HEK293 (cell line): Measurements from ENCODE around the gene COBL.

Source experiments
- CTCF ChIA-PET: fragments of 350-600 bp; formaldehyde crosslinking; extraction: SDS; loops from one replicate; lab custom pipeline; 2021; ENCODE audit warnings: antibody characterized with exemption; lab: Yijun Ruan, JAX
- POLR2A ChIA-PET: fragments of 300-600 bp; formaldehyde crosslinking; extraction: SDS; loops from one replicate; lab custom pipeline; 2020; ENCODE audit warnings: antibody characterized with exemption, inconsistent platforms; lab: Yijun Ruan, JAX
- H3K27ac ChIP-seq: fragments of 200-500 bp; sonication (Bioruptor generic); 2 replicates; pipeline ENCODE4 v1.5.1; 2014; ENCODE audit warnings: low read depth, low read length, control low read depth, inconsistent platforms; ENCODE audit errors: extremely low read depth
- H3K36me3 ChIP-seq, 2 experiments: fragments of 200-500 bp in 1 of 2; sonication (Bioruptor generic) in 1 of 2; 1 replicate in 1 of 2; 2 replicates in 1 of 2; pipeline ENCODE4 v1.5.1; 2014 to 2017; ENCODE audit warnings: inconsistent platforms in 2 of 2, low read length in 2 of 2; ENCODE audit not compliant: control insufficient read depth in 2 of 2, insufficient read depth in 1 of 2
- H3K4me1 ChIP-seq: fragments of 200-500 bp; sonication (Bioruptor generic); 2 replicates; pipeline ENCODE4 v1.5.1; 2014; ENCODE audit warnings: mild to moderate bottlenecking, low read length, inconsistent platforms; ENCODE audit not compliant: control insufficient read depth, insufficient read depth
- H3K4me3 ChIP-seq: 2 replicates; pipeline ENCODE4 v1.5.1; 2011; ENCODE audit warnings: low read depth, mild to moderate bottlenecking, control low read depth, low read length, moderate library complexity
- H3K9me3 ChIP-seq: fragments of 200-500 bp; sonication (Bioruptor generic); 2 replicates; pipeline ENCODE4 v1.5.1; 2014; ENCODE audit warnings: low read depth, low read length, inconsistent platforms; ENCODE audit not compliant: control insufficient read depth, insufficient read depth
- ATF2 ChIP-seq: fragments of 450-650 bp; formaldehyde crosslinking; IDR thresholded peaks from 2 replicates; pipeline ENCODE4 v1.5.1; 2016; ENCODE audit warnings: missing biosample characterization, missing genetic modification characterization, low read depth
- SCRT1 ChIP-seq: fragments of 450-650 bp; formaldehyde crosslinking; IDR thresholded peaks from 2 replicates; pipeline ENCODE4 v1.5.1; 2016; ENCODE audit warnings: missing biosample characterization, missing genetic modification characterization, borderline replicate concordance
- SCRT2 ChIP-seq: fragments of 450-650 bp; formaldehyde crosslinking; IDR thresholded peaks from 2 replicates; pipeline ENCODE4 v1.5.1; 2016; ENCODE audit warnings: missing biosample characterization, missing genetic modification characterization
- YY1 ChIP-seq: fragments of 450-650 bp; formaldehyde crosslinking; IDR thresholded peaks from 2 replicates; pipeline ENCODE4 v1.5.1; 2018; ENCODE audit warnings: missing biosample characterization, missing genetic modification characterization
- ZBTB48 ChIP-seq: fragments of 450-650 bp; formaldehyde crosslinking; IDR thresholded peaks from 2 replicates; pipeline ENCODE4 v1.5.1; 2016; ENCODE audit warnings: missing biosample characterization, missing genetic modification characterization
- ZNF140 ChIP-seq: fragments of 450-650 bp; formaldehyde crosslinking; IDR thresholded peaks from 2 replicates; pipeline ENCODE4 v1.5.1; 2016; ENCODE audit warnings: missing biosample characterization, missing genetic modification characterization
- ZNF23 ChIP-seq: fragments of 450-650 bp; formaldehyde crosslinking; IDR thresholded peaks from 2 replicates; pipeline ENCODE4 v1.5.1; 2016; ENCODE audit warnings: missing biosample characterization, missing genetic modification characterization, borderline replicate concordance
- ZNF266 ChIP-seq: fragments of 450-650 bp; formaldehyde crosslinking; IDR thresholded peaks from 2 replicates; pipeline ENCODE4 v1.5.1; 2016; ENCODE audit warnings: missing biosample characterization, missing genetic modification characterization, low read depth
- ZNF292 ChIP-seq: fragments of 450-650 bp; formaldehyde crosslinking; IDR thresholded peaks from 2 replicates; pipeline ENCODE4 v1.5.1; 2016; ENCODE audit warnings: low read depth, missing biosample characterization, missing genetic modification characterization, borderline replicate concordance
- ZNF302 ChIP-seq: fragments of 450-650 bp; formaldehyde crosslinking; IDR thresholded peaks from 2 replicates; pipeline ENCODE4 v1.5.1; 2016; ENCODE audit warnings: missing biosample characterization, missing genetic modification characterization, low read depth
- ZNF335 ChIP-seq: fragments of 450-650 bp; formaldehyde crosslinking; conservative IDR thresholded peaks from 2 replicates; pipeline ENCODE4 v1.5.1; 2016; ENCODE audit warnings: missing biosample characterization, missing genetic modification characterization
- ZNF354C ChIP-seq: fragments of 450-650 bp; formaldehyde crosslinking; IDR thresholded peaks from 2 replicates; pipeline ENCODE4 v1.5.1; 2016; ENCODE audit warnings: missing biosample characterization, missing genetic modification characterization, low read depth, borderline replicate concordance
- ZNF473 ChIP-seq: fragments of 450-650 bp; formaldehyde crosslinking; IDR thresholded peaks from 2 replicates; pipeline ENCODE4 v1.5.1; 2017; ENCODE audit warnings: missing biosample characterization, missing genetic modification characterization
- ZNF488 ChIP-seq: fragments of 450-650 bp; formaldehyde crosslinking; IDR thresholded peaks from 2 replicates; pipeline ENCODE4 v1.5.1; 2016; ENCODE audit warnings: missing biosample characterization, missing genetic modification characterization
- ZNF514 ChIP-seq: fragments of 450-650 bp; formaldehyde crosslinking; IDR thresholded peaks from 2 replicates; pipeline ENCODE4 v1.5.1; 2016; ENCODE audit warnings: missing biosample characterization, missing genetic modification characterization
- ZNF639 ChIP-seq: fragments of 450-650 bp; formaldehyde crosslinking; IDR thresholded peaks from 2 replicates; pipeline ENCODE4 v1.5.1; 2016; ENCODE audit warnings: missing biosample characterization, missing genetic modification characterization
- ZNF704 ChIP-seq: fragments of 450-650 bp; formaldehyde crosslinking; IDR thresholded peaks from 2 replicates; pipeline ENCODE4 v1.5.1; 2016; ENCODE audit warnings: missing biosample characterization, missing genetic modification characterization
- ZSCAN16 ChIP-seq: fragments of 450-650 bp; formaldehyde crosslinking; IDR thresholded peaks from 2 replicates; pipeline ENCODE4 v1.5.1; 2016; ENCODE audit warnings: missing biosample characterization, missing genetic modification characterization
- TF ChIP-seq, protein P1 (sequence below): fragments of 450-650 bp; formaldehyde crosslinking; IDR thresholded peaks from 2 replicates; pipeline ENCODE4 v1.5.1; 2016; ENCODE audit warnings: missing biosample characterization, missing genetic modification characterization
- TF ChIP-seq, protein P2 (sequence below): fragments of 450-650 bp; formaldehyde crosslinking; IDR thresholded peaks from 2 replicates; pipeline ENCODE4 v1.5.1; 2017; ENCODE audit warnings: missing biosample characterization, missing genetic modification characterization
- TF ChIP-seq, protein P3 (sequence below): fragments of 450-650 bp; formaldehyde crosslinking; IDR thresholded peaks from 2 replicates; pipeline ENCODE4 v1.5.1; 2017; ENCODE audit warnings: missing biosample characterization, missing genetic modification characterization

COBL gene

DNA sequence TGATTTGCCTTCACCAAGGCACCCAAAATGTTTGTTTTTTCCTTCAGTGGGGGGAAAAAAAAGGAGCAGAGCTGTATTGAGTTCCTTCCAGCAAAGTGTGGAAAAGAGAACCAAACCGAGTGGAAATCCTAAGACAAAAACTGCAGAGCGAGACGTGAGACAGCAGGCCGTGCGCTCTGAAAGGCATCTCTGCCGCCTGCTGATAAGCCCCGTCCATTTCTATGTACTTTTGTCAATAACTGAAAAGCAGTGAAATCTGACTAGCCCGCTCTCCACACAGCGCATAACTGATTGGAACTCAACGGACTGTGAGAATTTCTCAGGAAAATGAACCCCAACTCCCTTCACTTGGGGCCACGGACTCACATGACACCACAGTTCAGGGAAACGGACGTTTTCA, 83.2 kb downstream of the COBL start:
- POLR2A ChIA-PET = no interaction called here
- H3K4me3 ChIP-seq = no peak overlapping the region
- 0 out of 2 replicates have a peak, but pooled peaks cover 5% of the 10 kb centered on the region for H3K4me1 ChIP-seq
- H3K36me3 ChIP-seq = no peaks in the 10 kb centered on the region
- no peak overlapping the region for H3K27ac ChIP-seq
- no peaks in the 10 kb centered on the region for H3K9me3 ChIP-seq
- TF ChIP-seq, protein P1, sequence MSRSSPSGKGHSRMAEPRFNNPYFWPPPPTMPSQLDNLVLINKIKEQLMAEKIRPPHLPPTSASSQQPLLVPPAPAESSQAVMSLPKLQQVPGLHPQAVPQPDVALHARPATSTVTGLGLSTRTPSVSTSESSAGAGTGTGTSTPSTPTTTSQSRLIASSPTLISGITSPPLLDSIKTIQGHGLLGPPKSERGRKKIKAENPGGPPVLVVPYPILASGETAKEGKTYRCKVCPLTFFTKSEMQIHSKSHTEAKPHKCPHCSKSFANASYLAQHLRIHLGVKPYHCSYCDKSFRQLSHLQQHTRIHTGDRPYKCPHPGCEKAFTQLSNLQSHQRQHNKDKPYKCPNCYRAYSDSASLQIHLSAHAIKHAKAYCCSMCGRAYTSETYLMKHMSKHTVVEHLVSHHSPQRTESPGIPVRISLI (tag by site-specific recombination) = no peak
- TF ChIP-seq ZSCAN16 (no peak), ZNF266 (tag by site-specific recombination) (no peak), SCRT2 (tag by site-specific recombination) (no peak), ZNF354C (tag by site-specific recombination) (no peak), ZNF335 (tag by site-specific recombination) (no peak), ZNF639 (tag by site-specific recombination) (no peak), ZNF704 (tag by site-specific recombination) (no peak), ZNF488 (tag by site-specific recombination) (no peak)
- TF ChIP-seq, protein P2, sequence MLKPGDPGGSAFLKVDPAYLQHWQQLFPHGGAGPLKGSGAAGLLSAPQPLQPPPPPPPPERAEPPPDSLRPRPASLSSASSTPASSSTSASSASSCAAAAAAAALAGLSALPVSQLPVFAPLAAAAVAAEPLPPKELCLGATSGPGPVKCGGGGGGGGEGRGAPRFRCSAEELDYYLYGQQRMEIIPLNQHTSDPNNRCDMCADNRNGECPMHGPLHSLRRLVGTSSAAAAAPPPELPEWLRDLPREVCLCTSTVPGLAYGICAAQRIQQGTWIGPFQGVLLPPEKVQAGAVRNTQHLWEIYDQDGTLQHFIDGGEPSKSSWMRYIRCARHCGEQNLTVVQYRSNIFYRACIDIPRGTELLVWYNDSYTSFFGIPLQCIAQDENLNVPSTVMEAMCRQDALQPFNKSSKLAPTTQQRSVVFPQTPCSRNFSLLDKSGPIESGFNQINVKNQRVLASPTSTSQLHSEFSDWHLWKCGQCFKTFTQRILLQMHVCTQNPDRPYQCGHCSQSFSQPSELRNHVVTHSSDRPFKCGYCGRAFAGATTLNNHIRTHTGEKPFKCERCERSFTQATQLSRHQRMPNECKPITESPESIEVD (tag by site-specific recombination) = no peak
- TF ChIP-seq, all 188 proteins: peak for 0
- CTCF ChIA-PET = interaction anchor here (1.4 kb wide), 1 partner anchor 134 kb away, joined by 6 read pairs; no protein-coding TSS in a partner anchor

DNA sequence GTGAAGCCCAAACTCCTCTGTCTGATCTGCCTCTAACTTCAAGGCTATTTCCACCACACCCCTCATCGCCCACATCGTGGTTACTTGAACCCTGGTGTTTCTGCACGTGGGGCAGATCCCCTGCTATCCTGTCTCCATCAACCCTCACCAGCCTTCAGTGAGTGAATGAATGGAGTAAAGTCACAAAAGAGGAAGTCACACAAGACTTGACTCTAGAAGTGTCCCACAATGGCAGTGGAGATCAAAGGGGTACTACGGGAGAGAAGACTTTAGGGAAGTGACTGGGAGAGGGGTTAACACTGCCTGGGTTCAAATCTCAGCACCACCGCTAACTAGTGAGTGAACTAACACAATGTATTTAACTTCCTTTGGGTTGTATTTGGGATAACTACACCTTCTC, 85.9 kb downstream of the COBL start:
- no peaks in the 10 kb centered on the region for H3K9me3 ChIP-seq
- CTCF ChIA-PET = interaction anchor here (2.0 kb wide), 1 partner anchor 137 kb away, joined by 11 read pairs; no protein-coding TSS in a partner anchor
- no peak overlapping the region for H3K27ac ChIP-seq
- POLR2A ChIA-PET = no interaction called here
- no peak for TF ChIP-seq ZBTB48 (tag by site-specific recombination)
- H3K4me3 ChIP-seq = no peak overlapping the region
- H3K36me3 ChIP-seq = no peaks in the 10 kb centered on the region
- H3K4me1 ChIP-seq = peaks cover 5% of the 10 kb centered on the region; the same call in 1 of the 2 replicates

DNA sequence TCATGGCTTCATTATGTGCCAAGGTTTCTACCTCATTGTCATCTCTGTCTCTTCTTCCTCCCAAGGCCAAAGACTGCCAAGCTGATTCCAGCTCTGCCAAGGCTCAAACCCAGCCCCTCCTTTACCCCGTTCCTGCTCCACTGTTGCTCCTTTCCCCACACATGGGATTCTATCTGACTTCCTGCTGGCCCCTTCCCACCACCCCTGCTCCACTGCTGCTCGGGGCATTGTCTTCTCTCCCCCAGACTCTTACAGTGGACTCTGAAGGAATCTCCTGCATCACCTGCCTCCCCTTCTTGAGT, 86.3 kb downstream of the COBL start:
- POLR2A ChIA-PET = no interaction called here
- peaks cover 5% of the 10 kb centered on the region; the same call in 1 of the 2 replicates for H3K4me1 ChIP-seq
- no peak overlapping the region for H3K4me3 ChIP-seq
- no peaks in the 10 kb centered on the region for H3K36me3 ChIP-seq
- H3K27ac ChIP-seq = no peak overlapping the region
- CTCF ChIA-PET = interaction anchor here (1.2 to 2.0 kb wide), 2 partner anchors 69 to 137 kb away, joined by 5 to 11 read pairs; no protein-coding TSS in a partner anchor
- H3K9me3 ChIP-seq = no peaks in the 10 kb centered on the region
- no peak for TF ChIP-seq ATF2
- no peak for TF ChIP-seq ZNF302 (tag by site-specific recombination)
- TF ChIP-seq SCRT1 (tag by site-specific recombination) = no peak
- TF ChIP-seq YY1 = no peak
- TF ChIP-seq ZNF23 (tag by site-specific recombination) = no peak
- TF ChIP-seq ZNF140 (tag by site-specific recombination) = no peak
- TF ChIP-seq ZNF473 (tag by site-specific recombination) = no peak
- no peak for TF ChIP-seq ZNF514 (tag by site-specific recombination)
- TF ChIP-seq, protein P3, sequence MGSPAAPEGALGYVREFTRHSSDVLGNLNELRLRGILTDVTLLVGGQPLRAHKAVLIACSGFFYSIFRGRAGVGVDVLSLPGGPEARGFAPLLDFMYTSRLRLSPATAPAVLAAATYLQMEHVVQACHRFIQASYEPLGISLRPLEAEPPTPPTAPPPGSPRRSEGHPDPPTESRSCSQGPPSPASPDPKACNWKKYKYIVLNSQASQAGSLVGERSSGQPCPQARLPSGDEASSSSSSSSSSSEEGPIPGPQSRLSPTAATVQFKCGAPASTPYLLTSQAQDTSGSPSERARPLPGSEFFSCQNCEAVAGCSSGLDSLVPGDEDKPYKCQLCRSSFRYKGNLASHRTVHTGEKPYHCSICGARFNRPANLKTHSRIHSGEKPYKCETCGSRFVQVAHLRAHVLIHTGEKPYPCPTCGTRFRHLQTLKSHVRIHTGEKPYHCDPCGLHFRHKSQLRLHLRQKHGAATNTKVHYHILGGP = no peak
- TF ChIP-seq ZNF292 (tag by site-specific recombination) = no peak
